Right lobe of liver (tissue), 6 donors: ENCODE measurements around the gene CLMN. TPM values are rescaled to one million over a fixed set of nuclear protein-coding genes. Genes with fewer than 3 reads are reported as not detected.

Source experiments
- ATAC-seq, 4 donors: fragments of 200-7000 bp; cut with Tn5 transposase; one replicate each; pipeline ENCODE4 v1.9.1; 2020; ENCODE audit warnings: mild to moderate bottlenecking in 4 of 4, moderate library complexity in 4 of 4
- DNase-seq, 3 donors: peaks; one replicate each; pipeline ENCODE4 v3.0.0-alpha.2; 2020
- H3K27ac ChIP-seq, 3 donors: fragments of 200-600 bp; one replicate each; pipeline ENCODE4 v1.8.0; 2022
- H3K27me3 ChIP-seq, 2 donors: fragments of 200-600 bp; one replicate each; pipeline ENCODE4 v1.8.0; 2022
- H3K36me3 ChIP-seq, 4 donors: fragments of 200-600 bp; sonication (generic) in 1 of 4; one replicate each; pipeline versions ENCODE4 v1.5.1 to v1.8.0; 2017 to 2022; ENCODE audit warnings: control low read depth in 1 of 4
- H3K4me1 ChIP-seq, 4 donors: fragments of 200-600 bp; sonication (generic) in 1 of 4; one replicate each; pipeline versions ENCODE4 v1.5.1 to v1.8.0; 2017 to 2022; ENCODE audit warnings: control low read depth in 1 of 4
- H3K4me3 ChIP-seq, 3 donors: fragments of 200-600 bp; one replicate each; pipeline ENCODE4 v1.8.0; 2022
- H3K9me3 ChIP-seq, 4 donors: fragments of 200-600 bp; sonication (generic) in 1 of 4; one replicate each; pipeline versions ENCODE4 v1.5.1 to v1.8.0; 2017 to 2022; ENCODE audit warnings: control low read depth in 1 of 4
- POLR2A ChIP-seq: fragments of 450-650 bp; IDR thresholded peaks from one replicate; pipeline ENCODE4 v1.6.1; 2017; ENCODE audit warnings: antibody characterized with exemption, mild to moderate bottlenecking
- WGBS: methylation state at CpG from one replicate; pipeline ENCODE4 v1.1.6; 2018; ENCODE audit warnings: low coverage, low lambda C conversion rate; ENCODE audit not compliant: insufficient coverage; ENCODE audit errors: missing lambda C conversion rate; 5-methylcytosine and 5-hydroxymethylcytosine counted together
- intact Hi-C, 2 donors: fragments of 100-400 bp; cut with DNase I; formaldehyde crosslinking; loops; one replicate each; pipeline versions ENCODE4 v1.11.2 to v1.14.1; 2022
- total RNA-seq, 6 experiments: library from RNA; depleted of rRNA in 2 of 6; stranded (reverse); fragments of >200 nt in 2 of 6; fragmentation: NEBNext Ultra II Directional in 3 of 6; extraction: Animal tissue kit (Norgen Biotek cat#: 25700) in 3 of 6; gene quantifications; one replicate each; pipeline versions ENCODE4 v1.1.0 to v1.2.4, GENCODE V29; 2016 to 2023
- TF ChIP-seq, protein P1 (sequence below), 4 donors: fragments of 200-600 bp in 3 of 4; fragments of 450-650 bp in 1 of 4; IDR thresholded peaks; one replicate each; pipeline versions ENCODE4 v1.5.1 to v1.8.0; 2016 to 2022; ENCODE audit warnings: antibody characterized with exemption in 4 of 4, mild to moderate bottlenecking in 2 of 4
- donor health status: DM: no; HTN: yes; CAD: no.
- donor health status: DM: no; HTN: no; CAD: no.
- donor health status: DM: no; HTN: no; CAD: no.
- donor health status: DM: no; HTN: yes; CAD: no.
- donor health status: DM: no; HTN: yes; CAD: no.

Gene CLMN
- total RNA-seq, 6 experiments from 2014 or later: 18.4 to 91.8 (median 47.8) TPM

DNA sequence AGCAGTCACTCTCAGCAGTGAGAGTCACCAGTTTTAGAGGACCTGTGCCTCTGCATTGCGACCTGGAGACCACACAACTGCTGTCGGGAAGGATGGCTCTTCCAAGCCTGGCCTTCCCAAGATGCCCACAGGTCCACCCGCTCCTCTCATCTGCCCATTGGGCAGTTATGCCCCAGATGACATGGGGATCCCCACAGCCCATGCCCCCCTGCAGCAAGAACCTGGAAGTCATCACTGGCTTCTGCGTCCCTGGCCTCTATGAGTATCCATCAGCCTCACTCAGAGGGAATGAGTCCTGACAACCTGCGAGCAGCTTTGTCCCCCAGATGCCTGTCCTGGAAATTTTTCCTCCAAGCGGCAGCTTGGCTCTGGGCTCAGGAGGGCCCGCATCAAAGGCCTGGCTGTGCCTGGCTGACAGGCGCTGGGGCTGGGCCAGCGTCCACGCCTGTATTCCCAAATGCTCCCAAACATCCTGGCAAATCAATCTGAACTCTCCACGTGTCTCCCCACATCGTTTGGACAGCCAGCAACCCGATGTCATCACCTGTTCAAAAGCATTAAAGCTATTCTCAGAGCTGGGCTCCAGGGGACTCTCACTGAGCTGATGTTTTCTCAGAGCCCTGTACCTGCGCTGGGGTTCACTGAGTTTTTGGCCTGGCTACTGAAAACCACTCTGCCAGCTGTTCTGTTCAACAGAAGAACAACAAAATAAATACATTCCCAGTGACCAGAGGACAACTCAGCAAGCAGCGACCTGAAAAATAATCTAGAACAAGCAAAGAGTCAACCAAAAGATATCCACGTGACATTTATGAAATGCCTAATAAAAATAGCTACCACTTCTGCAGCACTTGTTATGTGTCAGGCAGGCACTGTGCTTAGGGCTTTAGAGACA, 57.8 kb downstream of the CLMN start:
- no peak overlapping the region for H3K4me3 ChIP-seq
- peaks cover 0 to 32% (median 6%) of the 10 kb centered on the region in 4 donors for H3K4me1 ChIP-seq
- 37% methylated on average over 8 of the region's 16 CpGs for WGBS
- DNase-seq (peak; percentile 59 to 77 (median 76)), ATAC-seq (peak; percentile 69 to 87 (median 81))
- H3K27me3 ChIP-seq: no peaks in the 10 kb centered on the region
- H3K36me3 ChIP-seq: no peaks in the 10 kb centered on the region
- intact Hi-C loops: no loop called here
- peak overlapping the region; percentile 38 to 79 (median 78) for H3K27ac ChIP-seq
- no peak for TF ChIP-seq POLR2A
- TF ChIP-seq, protein P1, sequence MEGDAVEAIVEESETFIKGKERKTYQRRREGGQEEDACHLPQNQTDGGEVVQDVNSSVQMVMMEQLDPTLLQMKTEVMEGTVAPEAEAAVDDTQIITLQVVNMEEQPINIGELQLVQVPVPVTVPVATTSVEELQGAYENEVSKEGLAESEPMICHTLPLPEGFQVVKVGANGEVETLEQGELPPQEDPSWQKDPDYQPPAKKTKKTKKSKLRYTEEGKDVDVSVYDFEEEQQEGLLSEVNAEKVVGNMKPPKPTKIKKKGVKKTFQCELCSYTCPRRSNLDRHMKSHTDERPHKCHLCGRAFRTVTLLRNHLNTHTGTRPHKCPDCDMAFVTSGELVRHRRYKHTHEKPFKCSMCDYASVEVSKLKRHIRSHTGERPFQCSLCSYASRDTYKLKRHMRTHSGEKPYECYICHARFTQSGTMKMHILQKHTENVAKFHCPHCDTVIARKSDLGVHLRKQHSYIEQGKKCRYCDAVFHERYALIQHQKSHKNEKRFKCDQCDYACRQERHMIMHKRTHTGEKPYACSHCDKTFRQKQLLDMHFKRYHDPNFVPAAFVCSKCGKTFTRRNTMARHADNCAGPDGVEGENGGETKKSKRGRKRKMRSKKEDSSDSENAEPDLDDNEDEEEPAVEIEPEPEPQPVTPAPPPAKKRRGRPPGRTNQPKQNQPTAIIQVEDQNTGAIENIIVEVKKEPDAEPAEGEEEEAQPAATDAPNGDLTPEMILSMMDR (IDR thresholded peaks at IDR 0.05): no peak
- H3K9me3 ChIP-seq: no peaks in the 10 kb centered on the region

DNA sequence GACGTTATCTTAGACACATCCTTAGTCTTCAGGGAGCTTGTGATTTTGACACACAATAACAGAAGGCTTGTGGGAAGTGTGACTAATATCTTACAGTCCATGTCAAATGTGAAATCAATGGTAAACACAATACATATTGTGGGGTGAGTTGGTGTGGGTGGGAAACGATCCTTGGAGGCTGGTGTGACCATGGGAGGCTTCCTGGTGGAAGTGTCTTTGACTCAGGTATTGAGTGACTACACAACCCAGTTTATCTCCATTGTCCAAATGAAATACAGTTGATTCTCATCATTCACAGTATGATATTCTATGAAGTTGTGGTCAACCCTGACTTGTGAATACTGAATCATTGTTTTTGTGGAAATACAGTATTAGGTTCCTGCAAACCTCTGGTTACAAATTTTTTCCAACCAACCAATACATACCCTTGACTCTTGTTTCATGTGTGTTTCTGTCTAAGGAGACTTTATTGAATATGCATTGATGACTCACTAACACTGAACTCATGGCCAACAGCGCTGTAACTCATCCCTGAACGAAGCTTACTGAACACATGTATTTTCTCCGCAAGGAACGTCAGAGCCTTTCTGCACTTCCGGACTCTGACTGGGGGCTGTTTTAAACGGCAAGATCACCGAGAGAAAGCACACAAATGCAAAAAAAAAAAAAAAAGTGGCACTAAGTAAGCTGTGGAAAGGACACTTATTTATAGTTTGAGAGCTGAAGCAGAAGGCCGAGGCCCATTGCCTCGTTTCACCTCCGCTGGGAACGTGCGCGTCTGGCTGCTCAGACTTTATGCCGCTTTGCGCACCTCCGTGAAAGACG, 59.0 kb downstream of the CLMN start:
- Histone ChIP-seq H3K36me3 (no peaks in the 10 kb centered on the region), H3K27me3 (no peaks in the 10 kb centered on the region), H3K27ac (peak overlapping the region in 2 of 3 donors; percentile 78 to 79), H3K9me3 (no peaks in the 10 kb centered on the region), H3K4me1 (peaks cover 0 to 29% (median 6%) of the 10 kb centered on the region in 4 donors), H3K4me3 (no peak overlapping the region)
- DNase-seq: no peak
- WGBS: 86% methylated on average over 19 of the region's 19 CpGs
- intact Hi-C loops: no loop called here
- TF ChIP-seq, protein P1 (IDR thresholded peaks at IDR 0.05): no peak
- no peak for TF ChIP-seq POLR2A
- no peak for ATAC-seq

DNA sequence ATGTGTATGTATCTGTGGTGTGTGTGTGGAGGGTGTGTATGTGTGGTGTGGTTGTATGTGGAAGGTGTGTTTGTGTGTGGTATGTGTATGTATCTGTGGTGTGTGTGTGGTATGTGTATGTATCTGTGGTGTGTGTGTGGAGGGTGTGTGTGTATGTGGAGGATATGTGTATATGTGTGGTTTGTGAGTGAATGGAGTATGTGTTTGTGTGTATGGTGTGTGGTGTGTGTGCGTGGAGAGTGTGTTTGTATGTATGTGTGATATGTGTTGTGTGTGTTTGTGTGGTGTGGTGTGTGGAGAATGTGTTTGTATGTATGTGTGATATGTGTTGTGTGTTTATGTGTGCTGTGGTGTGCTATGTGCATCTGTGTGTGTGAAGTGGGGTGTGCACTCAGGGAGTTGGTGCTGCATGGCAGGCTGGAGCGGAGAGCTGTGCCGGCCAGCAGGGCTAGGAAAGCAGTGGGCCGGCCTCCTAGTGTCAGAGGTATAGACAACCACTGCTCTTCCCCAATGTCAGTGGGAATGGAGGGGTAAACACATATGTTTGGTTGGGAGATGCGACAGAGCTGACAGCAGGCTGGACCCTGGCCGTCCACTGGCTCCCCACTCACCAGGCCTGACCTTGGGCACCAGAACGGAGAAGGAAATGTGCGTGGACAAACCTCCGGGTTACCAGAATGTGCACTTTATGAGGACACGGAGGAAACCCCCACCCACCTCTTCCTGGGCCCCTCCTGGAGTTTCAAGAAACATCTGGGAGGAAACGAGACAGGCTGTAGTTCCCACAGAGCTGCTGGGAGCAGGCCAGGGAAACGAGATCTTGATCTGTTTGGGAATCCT, 60.7 kb downstream of the CLMN start:
- intact Hi-C loops: no loop called here
- ATAC-seq (peak in 1 of 4 donors; percentile 3), DNase-seq (no peak)
- WGBS: 55% methylated on average over 7 of the region's 12 CpGs
- no peaks in the 10 kb centered on the region for H3K27me3 ChIP-seq
- H3K4me3 ChIP-seq: no peak overlapping the region
- no peaks in the 10 kb centered on the region for H3K36me3 ChIP-seq
- H3K9me3 ChIP-seq: no peaks in the 10 kb centered on the region
- peaks cover 0 to 18% (median 6%) of the 10 kb centered on the region in 4 donors for H3K4me1 ChIP-seq
- H3K27ac ChIP-seq: no peak overlapping the region
- TF ChIP-seq POLR2A: no peak
- TF ChIP-seq, protein P1 (IDR thresholded peaks at IDR 0.05): no peak

DNA sequence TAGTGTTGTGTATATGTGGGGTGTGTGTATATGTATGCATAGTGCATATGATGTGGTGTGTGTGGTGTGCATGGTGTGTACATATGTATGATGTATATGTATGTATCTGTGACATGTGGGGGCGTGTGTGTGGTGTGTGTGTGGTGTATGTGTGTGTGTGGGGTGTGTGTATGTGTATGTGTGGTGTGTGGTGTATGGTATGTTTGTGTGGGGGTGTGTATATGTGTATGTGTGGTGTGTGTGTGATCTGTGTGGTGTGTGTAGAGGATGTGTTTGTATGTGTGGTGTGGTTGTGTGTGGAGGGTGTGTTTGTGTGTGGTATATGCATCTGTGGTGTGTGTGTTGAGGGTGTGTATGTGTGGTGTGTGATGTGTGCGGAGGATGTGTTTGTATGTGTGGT, 61.6 kb downstream of the CLMN start:
- no peak overlapping the region for H3K27ac ChIP-seq
- ATAC-seq: no peak
- H3K27me3 ChIP-seq: no peaks in the 10 kb centered on the region
- WGBS: 69% methylated on average over 2 of the region's 2 CpGs
- H3K4me1 ChIP-seq: peaks cover 0 to 18% (median 6%) of the 10 kb centered on the region in 4 donors
- H3K9me3 ChIP-seq: no peaks in the 10 kb centered on the region
- H3K4me3 ChIP-seq: no peak overlapping the region
- intact Hi-C loops: no loop called here
- TF ChIP-seq, protein P1 (IDR thresholded peaks at IDR 0.05): no peak
- TF ChIP-seq POLR2A: no peak
- no peak for DNase-seq
- no peaks in the 10 kb centered on the region for H3K36me3 ChIP-seq
